Natural killer cell (primary cell): Measurements from ENCODE around the gene SRC. TPM values are rescaled to one million over a fixed set of nuclear protein-coding genes. Genes with fewer than 3 reads are reported as not detected.
A peak's percentile ranks its signal among the peaks of the same experiment; 100 is the strongest.

ENCODE experiments used
- ATAC-seq, 3 donors: fragments of 150-1000 bp in 2 of 3; fragments of 200-7000 bp in 1 of 3; cut with Tn5 transposase; 1 replicate in 1 of 3; 2 replicates in 2 of 3; pipeline ENCODE4 v1.10.0; 2021; ENCODE audit warnings: mild to moderate bottlenecking in 2 of 3, moderate library complexity in 2 of 3
- DNase-seq, 2 donors: peaks; one replicate each; pipeline versions ENCODE4 v3.0.0 to v3.0.0-alpha.2; 2013 to 2021; ENCODE audit warnings: mixed read lengths in 1 of 2
- H3K27ac ChIP-seq: one replicate; pipeline ENCODE4 v1.5.1; 2013; ENCODE audit warnings: mild to moderate bottlenecking, low read length
- H3K27me3 ChIP-seq: one replicate; pipeline ENCODE4 v1.6.1; 2013; ENCODE audit warnings: low read length; ENCODE audit not compliant: control insufficient read depth, insufficient read depth
- H3K36me3 ChIP-seq: one replicate; pipeline ENCODE4 v1.6.1; 2013; ENCODE audit warnings: low read length; ENCODE audit not compliant: control insufficient read depth, insufficient read depth
- H3K4me1 ChIP-seq: one replicate; pipeline ENCODE4 v1.6.1; 2013; ENCODE audit warnings: low read length; ENCODE audit not compliant: control insufficient read depth, insufficient read depth
- H3K4me3 ChIP-seq: one replicate; pipeline ENCODE4 v1.5.1; 2013; ENCODE audit warnings: low read length
- H3K9me3 ChIP-seq: one replicate; pipeline ENCODE4 v1.6.1; 2013; ENCODE audit warnings: low read length; ENCODE audit not compliant: control insufficient read depth, insufficient read depth
- H3K27ac Mint-ChIP-seq, 2 donors: one replicate each; pipeline ENCODE4 v1.8.0; 2022; ENCODE audit warnings: mild to moderate bottlenecking in 2 of 2, mixed read lengths in 2 of 2, moderate library complexity in 1 of 2
- H3K27me3 Mint-ChIP-seq, 2 donors: one replicate each; pipeline ENCODE4 v1.8.0; 2022; ENCODE audit warnings: low read depth in 2 of 2, mixed read lengths in 2 of 2
- H3K36me3 Mint-ChIP-seq: one replicate; pipeline ENCODE4 v1.8.0; 2022; ENCODE audit warnings: mixed read lengths
- H3K4me1 Mint-ChIP-seq, 2 donors: one replicate each; pipeline ENCODE4 v1.8.0; 2022; ENCODE audit warnings: mixed read lengths in 2 of 2
- H3K4me3 Mint-ChIP-seq: one replicate; pipeline ENCODE4 v1.8.0; 2022; ENCODE audit warnings: mild to moderate bottlenecking, moderate library complexity, mixed read lengths
- H3K9me3 Mint-ChIP-seq, 2 donors: one replicate each; pipeline ENCODE4 v1.8.0; 2022; ENCODE audit warnings: mixed read lengths in 2 of 2
- WGBS: methylation state at CpG from one replicate; pipeline ENCODE4 v1.1.7; 2013; ENCODE audit warnings: missing lambda C conversion rate; ENCODE audit not compliant: insufficient coverage; 5-methylcytosine and 5-hydroxymethylcytosine counted together
- intact Hi-C: fragments of 100-400 bp; cut with micrococcal nuclease; formaldehyde crosslinking; loops from one replicate; pipeline ENCODE4 v1.14.2; 2022
- total RNA-seq, 4 donors: library from RNA; stranded (reverse); fragments of 120-200 nt in 1 of 4; gene quantifications; one replicate each; pipeline versions ENCODE4 v1.2.3 to v1.2.4, GENCODE V29; 2013 to 2022
- TF ChIP-seq, protein P1 (sequence below): fragments of 200-600 bp; IDR thresholded peaks from one replicate; pipeline ENCODE4 v1.8.0; 2022; ENCODE audit warnings: antibody characterized with exemption

SRC gene
- total RNA-seq, 3 donors from 2014 or later (not counting 1 experiment from before 2014, with no cell fraction given) = 2.3 to 15.6 (median 10.5) TPM

DNA sequence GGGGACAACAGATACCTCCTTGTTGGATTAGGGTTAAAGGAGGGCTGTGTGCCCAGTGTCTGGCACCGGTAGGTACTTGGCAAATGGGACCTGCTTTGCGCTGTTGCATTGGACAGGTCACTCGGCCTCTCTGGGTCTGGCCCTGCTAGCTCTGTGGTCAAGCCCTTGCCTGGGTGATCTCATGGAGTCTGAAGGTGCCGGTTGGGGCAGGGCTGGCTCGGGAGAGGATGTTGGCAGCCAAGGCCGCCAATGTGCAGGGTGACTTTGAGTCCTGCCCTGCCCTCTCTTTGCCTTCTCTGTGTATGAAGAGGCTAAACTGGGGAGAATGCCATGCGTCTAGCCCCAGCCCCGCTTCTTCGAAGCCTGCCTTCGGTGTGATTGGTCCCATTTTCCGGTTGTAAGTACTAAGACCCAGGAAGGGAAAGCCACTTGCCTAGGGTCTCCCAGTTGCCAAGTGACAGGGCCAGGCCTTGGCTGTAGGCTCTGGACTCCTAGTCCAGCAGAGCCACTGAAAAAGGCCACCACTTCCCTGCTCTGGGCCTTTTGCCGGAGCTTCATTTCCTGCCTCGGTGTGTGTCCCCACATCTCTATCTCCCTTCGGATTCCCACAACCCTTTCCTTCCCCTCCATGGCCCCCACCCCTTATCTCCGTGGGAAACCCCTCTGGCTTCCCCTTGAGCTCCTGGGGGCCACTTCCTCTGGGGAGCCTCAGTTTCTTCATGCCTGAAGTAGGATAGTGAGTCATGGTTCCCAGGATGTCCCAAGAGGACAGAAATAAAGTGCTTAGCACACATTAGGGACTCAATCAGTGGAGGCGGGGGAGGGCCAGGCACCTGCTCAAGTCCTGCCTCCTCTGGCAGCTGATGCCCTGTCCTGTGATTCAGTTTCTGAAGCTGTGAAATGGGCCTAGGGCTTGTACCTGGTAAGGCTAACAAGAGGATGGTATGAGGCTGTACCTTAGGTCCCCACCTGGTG lies 3.9 kb downstream of the SRC start:
- Histone ChIP-seq H3K36me3 (no peaks in the 10 kb centered on the region), H3K9me3 (no peaks in the 10 kb centered on the region), H3K27me3 (no peaks in the 10 kb centered on the region), H3K4me1 (peaks cover 24% of the 10 kb centered on the region), H3K27ac (no peak overlapping the region), H3K4me3 (no peak overlapping the region)
- Mint-ChIP-seq H3K4me3 (no peak overlapping the region), H3K27me3 (no peaks in the 10 kb centered on the region), H3K36me3 (no peaks in the 10 kb centered on the region), H3K27ac (no peak overlapping the region), H3K9me3 (no peaks in the 10 kb centered on the region), H3K4me1 (peaks cover 0 to 28% of the 10 kb centered on the region in 2 donors)
- ATAC-seq (no peak), DNase-seq (no peak)
- WGBS = 91% methylated on average over 16 of the region's 16 CpGs
- TF ChIP-seq, protein P1, sequence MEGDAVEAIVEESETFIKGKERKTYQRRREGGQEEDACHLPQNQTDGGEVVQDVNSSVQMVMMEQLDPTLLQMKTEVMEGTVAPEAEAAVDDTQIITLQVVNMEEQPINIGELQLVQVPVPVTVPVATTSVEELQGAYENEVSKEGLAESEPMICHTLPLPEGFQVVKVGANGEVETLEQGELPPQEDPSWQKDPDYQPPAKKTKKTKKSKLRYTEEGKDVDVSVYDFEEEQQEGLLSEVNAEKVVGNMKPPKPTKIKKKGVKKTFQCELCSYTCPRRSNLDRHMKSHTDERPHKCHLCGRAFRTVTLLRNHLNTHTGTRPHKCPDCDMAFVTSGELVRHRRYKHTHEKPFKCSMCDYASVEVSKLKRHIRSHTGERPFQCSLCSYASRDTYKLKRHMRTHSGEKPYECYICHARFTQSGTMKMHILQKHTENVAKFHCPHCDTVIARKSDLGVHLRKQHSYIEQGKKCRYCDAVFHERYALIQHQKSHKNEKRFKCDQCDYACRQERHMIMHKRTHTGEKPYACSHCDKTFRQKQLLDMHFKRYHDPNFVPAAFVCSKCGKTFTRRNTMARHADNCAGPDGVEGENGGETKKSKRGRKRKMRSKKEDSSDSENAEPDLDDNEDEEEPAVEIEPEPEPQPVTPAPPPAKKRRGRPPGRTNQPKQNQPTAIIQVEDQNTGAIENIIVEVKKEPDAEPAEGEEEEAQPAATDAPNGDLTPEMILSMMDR = no peak
- intact Hi-C loops = no loop called here

DNA sequence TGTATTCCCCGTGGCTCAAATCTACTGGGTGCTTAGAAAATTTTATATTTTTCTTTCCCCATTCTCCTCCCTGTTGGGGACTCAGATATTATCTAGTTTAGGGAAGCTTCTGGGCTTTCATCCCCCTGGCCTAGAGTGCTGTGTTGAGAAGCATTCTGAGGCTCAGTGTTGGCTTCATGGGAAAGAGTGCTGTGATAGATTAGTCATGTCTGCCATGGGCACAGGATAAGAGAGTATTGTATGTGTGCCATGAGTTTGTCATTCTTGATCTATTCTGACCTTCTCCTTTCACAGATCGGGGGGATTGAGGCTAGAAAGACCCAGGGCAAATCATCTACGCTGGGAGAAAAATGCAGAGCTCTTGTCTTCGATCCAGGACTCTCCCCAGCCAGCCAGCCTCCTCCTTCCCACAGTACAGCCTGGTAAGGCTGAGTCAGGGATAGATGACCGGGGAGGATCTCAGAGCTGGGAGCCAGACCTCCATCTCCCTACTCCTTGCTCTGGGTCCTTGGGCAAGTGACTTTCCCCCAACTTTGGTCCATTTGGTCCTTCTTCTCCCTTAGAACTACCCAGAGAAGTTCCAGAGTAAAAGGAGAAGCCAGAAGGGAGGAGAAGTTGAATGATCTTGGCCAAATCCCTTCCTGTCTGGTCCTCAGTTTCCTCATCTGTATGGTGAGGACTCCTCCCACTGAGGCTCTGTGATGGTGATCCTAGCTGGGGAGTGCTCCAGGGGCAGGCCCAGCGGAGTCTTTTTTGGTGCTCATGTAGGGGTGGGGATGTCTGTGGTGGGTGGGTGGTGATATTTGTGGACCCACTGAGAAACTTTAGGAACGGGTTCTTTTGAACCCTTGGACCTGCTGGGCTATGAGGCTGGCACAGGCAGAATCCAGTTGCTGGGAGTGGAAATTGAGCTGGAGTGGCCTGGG lies 5.0 kb downstream of the SRC start:
- WGBS = 94% methylated on average over 6 of the region's 7 CpGs
- no peak overlapping the region for H3K4me3 Mint-ChIP-seq
- H3K27ac Mint-ChIP-seq = peak overlapping the region in 1 of 2 donors; percentile 35
- Histone ChIP-seq H3K9me3 (no peaks in the 10 kb centered on the region), H3K27ac (no peak overlapping the region), H3K36me3 (no peaks in the 10 kb centered on the region), H3K4me1 (peaks cover 19% of the 10 kb centered on the region), H3K4me3 (no peak overlapping the region), H3K27me3 (no peaks in the 10 kb centered on the region)
- H3K36me3 Mint-ChIP-seq = no peaks in the 10 kb centered on the region
- no peaks in the 10 kb centered on the region for H3K27me3 Mint-ChIP-seq
- TF ChIP-seq, protein P1 = no peak
- no peak for DNase-seq
- intact Hi-C loops = no loop called here
- no peak for ATAC-seq
- H3K4me1 Mint-ChIP-seq = peaks cover 0 to 32% of the 10 kb centered on the region in 2 donors
- no peaks in the 10 kb centered on the region for H3K9me3 Mint-ChIP-seq

DNA sequence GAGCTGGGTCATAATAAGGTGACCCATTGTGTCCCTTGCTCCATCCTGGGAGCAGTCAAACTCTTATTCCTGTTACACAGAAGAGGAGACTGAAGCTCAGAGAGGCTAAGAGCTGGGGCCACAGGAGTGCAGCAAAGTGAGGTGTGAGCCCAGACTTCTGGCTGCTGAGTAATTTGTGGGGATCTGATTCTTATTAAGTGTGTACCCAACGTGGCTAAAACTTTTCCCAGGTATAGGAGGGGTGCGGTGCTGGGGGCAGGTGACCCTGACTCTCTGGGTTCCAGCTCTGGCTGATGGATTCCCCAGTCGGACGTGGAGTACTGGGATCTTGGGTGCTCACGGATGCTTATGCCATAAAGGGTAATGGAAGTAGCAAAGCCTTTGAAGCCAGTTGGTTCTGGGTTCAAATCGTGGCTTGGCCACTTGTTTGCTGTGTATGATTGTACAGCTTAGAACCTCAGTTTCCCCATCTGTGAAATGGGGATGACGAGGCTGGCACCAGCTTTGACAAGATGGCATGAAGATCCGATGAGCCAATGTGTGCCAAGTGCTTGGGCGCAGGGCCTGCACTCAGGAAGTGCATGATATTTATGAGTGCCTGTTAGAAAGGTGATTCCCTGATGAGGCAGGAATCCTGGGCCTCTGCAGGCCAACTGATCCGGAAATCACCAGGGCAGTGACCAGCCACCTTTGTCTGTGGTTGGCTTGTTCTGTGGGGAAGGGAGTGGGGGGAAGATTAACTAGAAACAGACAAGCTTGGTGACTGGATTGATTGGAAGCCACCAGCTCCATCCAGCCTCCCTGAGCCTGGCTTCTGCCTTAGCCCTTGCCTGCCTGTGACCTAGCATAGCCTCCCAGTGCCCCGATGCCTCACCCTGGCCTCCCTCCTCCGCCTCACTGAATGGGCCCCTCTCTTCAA lies 6.0 kb downstream of the SRC start:
- H3K27ac ChIP-seq = no peak overlapping the region
- DNase-seq (no peak), ATAC-seq (no peak)
- WGBS = 85% methylated on average over 12 of the region's 12 CpGs
- H3K4me1 Mint-ChIP-seq = peaks cover 0 to 40% of the 10 kb centered on the region in 2 donors
- no peaks in the 10 kb centered on the region for H3K9me3 ChIP-seq
- no peak overlapping the region for H3K4me3 Mint-ChIP-seq
- no peak overlapping the region for H3K4me3 ChIP-seq
- no peaks in the 10 kb centered on the region for H3K27me3 Mint-ChIP-seq
- TF ChIP-seq, protein P1 = no peak
- no peaks in the 10 kb centered on the region for H3K36me3 Mint-ChIP-seq
- H3K4me1 ChIP-seq = peaks cover 25% of the 10 kb centered on the region
- no peaks in the 10 kb centered on the region for H3K36me3 ChIP-seq
- H3K27me3 ChIP-seq = no peaks in the 10 kb centered on the region
- H3K27ac Mint-ChIP-seq = no peak overlapping the region
- intact Hi-C loops = no loop called here
- no peaks in the 10 kb centered on the region for H3K9me3 Mint-ChIP-seq
